ENCODE results near the gene RPAIN. TPM values are rescaled to one million over a fixed set of nuclear protein-coding genes. Genes with fewer than 3 reads are reported as not detected.

Gene RPAIN
- total and polyA plus RNA-seq, 2 of the 13 experiments (the other 11 are each of a cell fraction or from before 2014, with no cell fraction given), result 42.1 to 58.5 TPM

GRCh38 chr17:5419959-5420653 lies at the start of gene RPAIN (continued):
- TF ChIP-seq KLF15 (CRISPR knock-in tag; IDR thresholded peaks at IDR 0.05; ENCODE audit: borderline replicate concordance) (no peak), DPF2 (CRISPR knock-in tag; IDR thresholded peaks at IDR 0.05; ENCODE audit: borderline replicate concordance, low read depth) (no peak), ATF1 (CRISPR knock-in tag; IDR thresholded peaks at IDR 0.05) (peak; percentile 75), HOXA9 (CRISPR knock-in tag; IDR thresholded peaks at IDR 0.05; ENCODE audit: borderline replicate concordance) (no peak), KAT7 (CRISPR knock-in tag; IDR thresholded peaks at IDR 0.05; ENCODE audit: borderline replicate concordance) (0 out of 2 replicates have a peak, but pooled peaks have one; percentile 40), ZSCAN30 (CRISPR knock-in tag; IDR thresholded peaks at IDR 0.05) (no peak), TFDP2 (CRISPR knock-in tag; IDR thresholded peaks at IDR 0.05) (no peak), ZBTB1 (CRISPR knock-in tag; IDR thresholded peaks at IDR 0.05; ENCODE audit: borderline replicate concordance) (0 out of 2 replicates have a peak, but pooled peaks have one; percentile 29), TOE1 (CRISPR knock-in tag; IDR thresholded peaks at IDR 0.05) (no peak), ZNF660 (CRISPR knock-in tag; IDR thresholded peaks at IDR 0.05; ENCODE audit: borderline replicate concordance, low read depth) (no peak), PHF20 (CRISPR knock-in tag; IDR thresholded peaks at IDR 0.05) (peak; percentile 68), ZFYVE20 (CRISPR knock-in tag; IDR thresholded peaks at IDR 0.05; ENCODE audit: borderline replicate concordance, low read depth) (no peak), NPAS2 (CRISPR knock-in tag; IDR thresholded peaks at IDR 0.05; ENCODE audit: borderline replicate concordance) (no peak), PITX1 (CRISPR knock-in tag; IDR thresholded peaks at IDR 0.05) (peak; percentile 62), ZNF383 (CRISPR knock-in tag; IDR thresholded peaks at IDR 0.05; ENCODE audit: borderline replicate concordance) (no peak; the same call in 1 of the 2 replicates), ZNF256 (CRISPR knock-in tag; conservative IDR thresholded peaks at IDR 0.05) (no peak), ZNF564 (CRISPR knock-in tag; IDR thresholded peaks at IDR 0.05) (0 out of 2 replicates have a peak, but pooled peaks have one; percentile 62), KLF16 (CRISPR knock-in tag; IDR thresholded peaks at IDR 0.05) (peak in 1 of 2 experiments; percentile 33; a peak in 1 of 4 replicates), PRDM10 (CRISPR knock-in tag; IDR thresholded peaks at IDR 0.05; ENCODE audit: low read depth) (no peak), ZBTB21 (CRISPR knock-in tag; IDR thresholded peaks at IDR 0.05) (no peak; the same call in 1 of the 2 replicates), ATF5 (CRISPR knock-in tag; IDR thresholded peaks at IDR 0.05; ENCODE audit: low read depth) (peak; percentile 74; the same call in 1 of the 2 replicates), EHMT2 (IDR thresholded peaks at IDR 0.05; ENCODE audit: borderline replicate concordance, low read depth, low read length) (no peak), KLF12 (CRISPR knock-in tag; IDR thresholded peaks at IDR 0.05; ENCODE audit: borderline replicate concordance) (no peak), CEBPG (CRISPR knock-in tag; IDR thresholded peaks at IDR 0.05) (no peak), HNRNPH1 (optimal IDR thresholded peaks at IDR 0.05; ENCODE audit: low read depth, low read length) (no peak), KMT2B (CRISPR knock-in tag; IDR thresholded peaks at IDR 0.05) (peak; percentile 85; the same call in 1 of the 2 replicates)
